ENCODE results near the gene ADAMTS16.

Gene ADAMTS16

GRCh38 chr5:5242056-5242455 is 101.9 kb downstream of the ADAMTS16 start:
- TF ChIP-seq, protein P1, sequence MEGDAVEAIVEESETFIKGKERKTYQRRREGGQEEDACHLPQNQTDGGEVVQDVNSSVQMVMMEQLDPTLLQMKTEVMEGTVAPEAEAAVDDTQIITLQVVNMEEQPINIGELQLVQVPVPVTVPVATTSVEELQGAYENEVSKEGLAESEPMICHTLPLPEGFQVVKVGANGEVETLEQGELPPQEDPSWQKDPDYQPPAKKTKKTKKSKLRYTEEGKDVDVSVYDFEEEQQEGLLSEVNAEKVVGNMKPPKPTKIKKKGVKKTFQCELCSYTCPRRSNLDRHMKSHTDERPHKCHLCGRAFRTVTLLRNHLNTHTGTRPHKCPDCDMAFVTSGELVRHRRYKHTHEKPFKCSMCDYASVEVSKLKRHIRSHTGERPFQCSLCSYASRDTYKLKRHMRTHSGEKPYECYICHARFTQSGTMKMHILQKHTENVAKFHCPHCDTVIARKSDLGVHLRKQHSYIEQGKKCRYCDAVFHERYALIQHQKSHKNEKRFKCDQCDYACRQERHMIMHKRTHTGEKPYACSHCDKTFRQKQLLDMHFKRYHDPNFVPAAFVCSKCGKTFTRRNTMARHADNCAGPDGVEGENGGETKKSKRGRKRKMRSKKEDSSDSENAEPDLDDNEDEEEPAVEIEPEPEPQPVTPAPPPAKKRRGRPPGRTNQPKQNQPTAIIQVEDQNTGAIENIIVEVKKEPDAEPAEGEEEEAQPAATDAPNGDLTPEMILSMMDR (conservative IDR thresholded peaks at IDR 0.05; ENCODE audit: low read depth, low read length): no peak
- no peak overlapping the region for H3K4me3 ChIP-seq (ENCODE audit: low read depth, low read length)
- no peak for DNase-seq (ENCODE audit: low read depth)

GRCh38 chr5:5246736-5247135 is 106.6 kb downstream of the ADAMTS16 start:
- no peak for DNase-seq (ENCODE audit: low read depth)
- no peak overlapping the region for H3K4me3 ChIP-seq (ENCODE audit: low read depth, low read length)
- TF ChIP-seq, protein P1 (conservative IDR thresholded peaks at IDR 0.05; ENCODE audit: low read depth, low read length): no peak

GRCh38 chr5:5250758-5251157 is 110.6 kb downstream of the ADAMTS16 start:
- TF ChIP-seq, protein P1 (conservative IDR thresholded peaks at IDR 0.05; ENCODE audit: low read depth, low read length): no peak
- H3K4me3 ChIP-seq (ENCODE audit: low read depth, low read length): no peak overlapping the region
- no peak for DNase-seq (ENCODE audit: low read depth)

- TF ChIP-seq, protein P1 (conservative IDR thresholded peaks at IDR 0.05; ENCODE audit: low read depth, low read length): no peak
- no peak overlapping the region for H3K4me3 ChIP-seq (ENCODE audit: low read depth, low read length)
- no peak for DNase-seq (ENCODE audit: low read depth)
Observed at GRCh38 chr5:5252106-5252505, 112.0 kb downstream of the ADAMTS16 start.

DNA sequence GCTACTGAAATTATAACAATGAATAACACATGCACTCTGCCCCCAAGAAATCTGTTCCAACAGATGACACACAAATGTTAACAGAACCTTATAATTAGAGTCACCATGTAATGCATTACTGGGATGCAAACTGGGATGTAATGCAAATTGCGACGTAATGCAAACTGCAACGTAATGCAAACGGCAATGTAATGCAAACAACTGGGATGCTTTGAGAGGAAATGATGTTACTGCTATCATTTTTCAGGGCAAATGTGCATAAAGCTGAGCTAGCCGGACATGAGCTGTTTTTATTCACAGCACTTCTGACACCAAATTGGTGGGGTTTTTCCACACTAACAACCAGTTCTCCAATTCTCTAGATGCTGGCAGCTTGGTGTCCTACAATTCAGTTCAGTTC is 117.2 kb downstream of the ADAMTS16 start:
- TF ChIP-seq, protein P1 (conservative IDR thresholded peaks at IDR 0.05; ENCODE audit: low read depth, low read length): no peak
- H3K4me3 ChIP-seq (ENCODE audit: low read depth, low read length): no peak overlapping the region
- DNase-seq (ENCODE audit: low read depth): no peak

GRCh38 chr5:5258564-5258963 is 118.4 kb downstream of the ADAMTS16 start:
- TF ChIP-seq, protein P1 (conservative IDR thresholded peaks at IDR 0.05; ENCODE audit: low read depth, low read length): no peak
- no peak overlapping the region for H3K4me3 ChIP-seq (ENCODE audit: low read depth, low read length)
- no peak for DNase-seq (ENCODE audit: low read depth)

- H3K4me3 ChIP-seq (ENCODE audit: low read depth, low read length): no peak overlapping the region
- TF ChIP-seq, protein P1 (conservative IDR thresholded peaks at IDR 0.05; ENCODE audit: low read depth, low read length): no peak
- DNase-seq (ENCODE audit: low read depth): no peak
Observed at GRCh38 chr5:5264727-5265126, 124.6 kb downstream of the ADAMTS16 start.
